ENCODE measurements around the gene ELFN1. TPM values are rescaled to one million over a fixed set of nuclear protein-coding genes. Genes with fewer than 3 reads are reported as not detected.

ELFN1 gene
- total and polyA plus RNA-seq, 2 donors (not counting 3 experiments of a cell fraction or from before 2014, with no cell fraction given), result 0.37 to 1.0 TPM

DNA sequence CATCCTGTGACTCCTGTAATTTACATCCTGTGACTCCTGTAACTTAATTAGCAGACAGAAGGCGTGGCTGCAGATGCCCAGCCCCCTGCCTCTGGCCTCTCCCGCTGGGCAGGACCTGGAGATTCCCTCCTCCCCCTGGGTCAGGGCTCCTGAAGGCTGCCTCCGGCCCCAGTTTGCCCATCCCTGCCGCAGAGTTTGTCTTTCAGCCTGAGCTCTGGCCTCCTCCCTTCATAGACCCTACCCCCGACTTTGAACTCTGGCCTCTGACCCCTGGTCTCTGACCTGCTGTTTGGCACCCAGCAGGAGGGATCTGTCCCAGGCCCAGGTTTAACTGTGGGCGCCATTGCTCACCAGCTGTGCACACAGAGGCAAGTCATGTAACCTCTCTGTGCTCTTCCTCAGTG, 45.6 kb downstream of the ELFN1 start:
- no peak overlapping the region for H3K9ac ChIP-seq (replicated peaks; ENCODE audit: extremely low read depth, insufficient read depth, low read length)
- intact Hi-C loops (cut with micrococcal nuclease) (no loop called here), dilution Hi-C loops (cut with MboI; ENCODE audit: extremely low pct_ligation_motif_present, low sequenced_read_pairs) (no loop called here)
- BruUV-seq (replicated peaks), result no TSS peak
- ChIA-PET POLR2A (no interaction called here), CTCF (no interaction called here)
- H3K4me2 ChIP-seq (ENCODE audit: insufficient read depth, low read length), result no peak overlapping the region
- H3K27ac ChIP-seq (ENCODE audit: insufficient read depth, low read depth, low read length), result no peak overlapping the region
- H3K9me1 ChIP-seq (replicated peaks; ENCODE audit: control insufficient read depth, extremely low read depth, insufficient read depth, low read length), result no peaks in the 10 kb centered on the region
- no peak for DNase-seq (ENCODE audit: low read depth, low spot score)
- H2AFZ ChIP-seq (ENCODE audit: low read depth, low read length), result no peak overlapping the region
- H3K27me3 ChIP-seq (ENCODE audit: control insufficient read depth in 2 of 2, insufficient read depth in 2 of 2, low read length in 2 of 2), result no peaks in the 10 kb centered on the region
- H3K9me3 ChIP-seq (replicated peaks; ENCODE audit: control insufficient read depth, insufficient read depth, low read length), result no peaks in the 10 kb centered on the region
- no peak for TF ChIP-seq EZH2 (IDR thresholded peaks at IDR 0.05; ENCODE audit: borderline replicate concordance, low read depth, low read length, severe bottlenecking)
- TF ChIP-seq FOS (IDR thresholded peaks at IDR 0.05; ENCODE audit: borderline replicate concordance, insufficient read depth, low read length), result no peak
- no peak for TF ChIP-seq JUN (IDR thresholded peaks at IDR 0.05; ENCODE audit: borderline replicate concordance, insufficient read depth, insufficient read length, low read depth)
- H3K79me2 ChIP-seq (ENCODE audit: control insufficient read depth, insufficient read depth, low read length), result no peaks in the 10 kb centered on the region
- H3K36me3 ChIP-seq (ENCODE audit: control insufficient read depth in 2 of 2, extremely low read depth in 1 of 2, insufficient read depth in 2 of 2, low read length in 2 of 2), result no peaks in the 10 kb centered on the region
- no peak for FAIRE-seq
- no peaks in the 10 kb centered on the region for H3K4me1 ChIP-seq (ENCODE audit: control insufficient read depth, extremely low read depth, insufficient read depth, low read length)
- H3K4me3 ChIP-seq (replicated peaks in 1 of 3; ENCODE audit: insufficient read depth in 1 of 3, low read depth in 1 of 3, low read length in 3 of 3), result no peak overlapping the region
- H4K20me1 ChIP-seq (replicated peaks; ENCODE audit: control insufficient read depth, extremely low read depth, insufficient read depth, low read length), result no peaks in the 10 kb centered on the region

GRCh38 chr7:1716263-1717094, 46.4 kb downstream of the ELFN1 start:
- Histone ChIP-seq H3K4me2 (ENCODE audit: insufficient read depth, low read length) (no peak overlapping the region), H3K79me2 (ENCODE audit: control insufficient read depth, insufficient read depth, low read length) (no peaks in the 10 kb centered on the region), H3K9ac (replicated peaks; ENCODE audit: extremely low read depth, insufficient read depth, low read length) (no peak overlapping the region), H4K20me1 (replicated peaks; ENCODE audit: control insufficient read depth, extremely low read depth, insufficient read depth, low read length) (no peaks in the 10 kb centered on the region), H3K27ac (ENCODE audit: insufficient read depth, low read depth, low read length) (no peak overlapping the region), H3K4me3 (replicated peaks in 1 of 3; ENCODE audit: insufficient read depth in 1 of 3, low read depth in 1 of 3, low read length in 3 of 3) (no peak overlapping the region), H3K27me3 (ENCODE audit: control insufficient read depth in 2 of 2, insufficient read depth in 2 of 2, low read length in 2 of 2) (no peaks in the 10 kb centered on the region), H3K9me3 (replicated peaks; ENCODE audit: control insufficient read depth, insufficient read depth, low read length) (no peaks in the 10 kb centered on the region), H3K9me1 (replicated peaks; ENCODE audit: control insufficient read depth, extremely low read depth, insufficient read depth, low read length) (no peaks in the 10 kb centered on the region), H3K4me1 (ENCODE audit: control insufficient read depth, extremely low read depth, insufficient read depth, low read length) (no peaks in the 10 kb centered on the region), H2AFZ (ENCODE audit: low read depth, low read length) (no peak overlapping the region), H3K36me3 (ENCODE audit: control insufficient read depth in 2 of 2, extremely low read depth in 1 of 2, insufficient read depth in 2 of 2, low read length in 2 of 2) (no peaks in the 10 kb centered on the region)
- intact Hi-C loops (cut with micrococcal nuclease) (no loop called here), dilution Hi-C loops (cut with MboI; ENCODE audit: extremely low pct_ligation_motif_present, low sequenced_read_pairs) (no loop called here)
- ChIA-PET POLR2A (no interaction called here), CTCF (interaction anchor here (1.0 kb wide), 1 partner anchor 52 kb away, joined by 4 read pairs; no protein-coding TSS in a partner anchor)
- DNase-seq (ENCODE audit: low read depth, low spot score), result no peak
- TF ChIP-seq JUN (IDR thresholded peaks at IDR 0.05; ENCODE audit: borderline replicate concordance, insufficient read depth, insufficient read length, low read depth) (no peak), POLR2A (IDR thresholded peaks at IDR 0.05; ENCODE audit: low read depth, low read length) (no peak), POLR2AphosphoS5 (IDR thresholded peaks at IDR 0.05; ENCODE audit: insufficient read depth, low read depth, low read length) (no peak), FOS (IDR thresholded peaks at IDR 0.05; ENCODE audit: borderline replicate concordance, insufficient read depth, low read length) (no peak), EZH2 (IDR thresholded peaks at IDR 0.05; ENCODE audit: borderline replicate concordance, low read depth, low read length, severe bottlenecking) (no peak), MYC (IDR thresholded peaks at IDR 0.05; ENCODE audit: low read depth, low read length) (no peak), GATA2 (IDR thresholded peaks at IDR 0.05; ENCODE audit: insufficient read depth, insufficient read length, low read depth, low read length) (no peak)
- TF ChIP-seq, protein P1, sequence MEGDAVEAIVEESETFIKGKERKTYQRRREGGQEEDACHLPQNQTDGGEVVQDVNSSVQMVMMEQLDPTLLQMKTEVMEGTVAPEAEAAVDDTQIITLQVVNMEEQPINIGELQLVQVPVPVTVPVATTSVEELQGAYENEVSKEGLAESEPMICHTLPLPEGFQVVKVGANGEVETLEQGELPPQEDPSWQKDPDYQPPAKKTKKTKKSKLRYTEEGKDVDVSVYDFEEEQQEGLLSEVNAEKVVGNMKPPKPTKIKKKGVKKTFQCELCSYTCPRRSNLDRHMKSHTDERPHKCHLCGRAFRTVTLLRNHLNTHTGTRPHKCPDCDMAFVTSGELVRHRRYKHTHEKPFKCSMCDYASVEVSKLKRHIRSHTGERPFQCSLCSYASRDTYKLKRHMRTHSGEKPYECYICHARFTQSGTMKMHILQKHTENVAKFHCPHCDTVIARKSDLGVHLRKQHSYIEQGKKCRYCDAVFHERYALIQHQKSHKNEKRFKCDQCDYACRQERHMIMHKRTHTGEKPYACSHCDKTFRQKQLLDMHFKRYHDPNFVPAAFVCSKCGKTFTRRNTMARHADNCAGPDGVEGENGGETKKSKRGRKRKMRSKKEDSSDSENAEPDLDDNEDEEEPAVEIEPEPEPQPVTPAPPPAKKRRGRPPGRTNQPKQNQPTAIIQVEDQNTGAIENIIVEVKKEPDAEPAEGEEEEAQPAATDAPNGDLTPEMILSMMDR (IDR thresholded peaks at IDR 0.05; ENCODE audit: extremely low read depth in 1 of 2, insufficient read depth in 1 of 2, low read depth in 1 of 2, low read length in 2 of 2), result no peak
- TF ChIP-seq, protein P2, sequence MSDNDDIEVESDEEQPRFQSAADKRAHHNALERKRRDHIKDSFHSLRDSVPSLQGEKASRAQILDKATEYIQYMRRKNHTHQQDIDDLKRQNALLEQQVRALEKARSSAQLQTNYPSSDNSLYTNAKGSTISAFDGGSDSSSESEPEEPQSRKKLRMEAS (IDR thresholded peaks at IDR 0.05; ENCODE audit: insufficient read depth, insufficient read length), result no peak
- FAIRE-seq, result no peak
- BruUV-seq (replicated peaks), result no TSS peak

All from endothelial cell of umbilical vein (primary cell).